Breast epithelium (tissue), 4 donors: ENCODE results near the gene TPX2. TPM values are rescaled to one million over a fixed set of nuclear protein-coding genes. Genes with fewer than 3 reads are reported as not detected.

Experiments
- DNase-seq, 2 donors: peaks; one replicate each; pipeline ENCODE4 v3.0.0-alpha.2; 2019; ENCODE audit warnings: low spot score in 2 of 2
- H3K27ac ChIP-seq, 2 donors: fragments of 200-600 bp; sonication (generic) in 1 of 2; one replicate each; pipeline ENCODE4 v1.5.1; 2016 to 2019; ENCODE audit warnings: mild to moderate bottlenecking in 1 of 2
- H3K27me3 ChIP-seq, 2 donors: fragments of 200-600 bp; sonication (generic) in 1 of 2; one replicate each; pipeline versions ENCODE4 v1.5.1 to v1.6.0; 2017 to 2019; ENCODE audit warnings: control low read depth in 1 of 2, mild to moderate bottlenecking in 1 of 2
- H3K36me3 ChIP-seq: fragments of 200-600 bp; one replicate; pipeline ENCODE4 v1.5.1; 2019
- H3K4me1 ChIP-seq, 2 donors: fragments of 200-600 bp; sonication (generic); one replicate each; pipeline ENCODE4 v1.5.1; 2016 to 2019; ENCODE audit warnings: control low read depth in 1 of 2
- H3K4me3 ChIP-seq, 3 donors: fragments of 200-600 bp; sonication (generic); 1 replicate in 2 of 3; 2 replicates in 1 of 3; pipeline ENCODE4 v1.5.1; 2016 to 2019; ENCODE audit warnings: mild to moderate bottlenecking in 3 of 3, moderate library complexity in 2 of 3
- H3K9me3 ChIP-seq, 2 donors: fragments of 200-600 bp; sonication (generic) in 1 of 2; one replicate each; pipeline ENCODE4 v1.5.1; 2016 to 2019; ENCODE audit warnings: control low read depth in 1 of 2
- POLR2A ChIP-seq: fragments of 450-650 bp; IDR thresholded peaks from one replicate; pipeline ENCODE4 v1.6.1; 2016; ENCODE audit warnings: antibody characterized with exemption, mild to moderate bottlenecking, moderate library complexity
- POLR2AphosphoS5 ChIP-seq, 3 donors: sonication (generic); formaldehyde crosslinking; IDR thresholded peaks; one replicate each; pipeline ENCODE4 v1.6.1; 2017; ENCODE audit warnings: antibody characterized with exemption in 3 of 3
- intact Hi-C: fragments of 100-400 bp; cut with DNase I; formaldehyde crosslinking; loops from one replicate; pipeline ENCODE4 v1.15.1; 2023; ENCODE audit warnings: low total_unique reads
- total RNA-seq, 3 donors: library from RNA; depleted of rRNA; stranded (reverse); fragments of >200 nt; gene quantifications; one replicate each; pipeline ENCODE4 v1.1.0, GENCODE V29; 2016
- TF ChIP-seq, protein P1 (sequence below), 3 donors: fragments of 450-650 bp; IDR thresholded peaks; one replicate each; pipeline ENCODE4 v1.5.1; 2016 to 2017; ENCODE audit warnings: antibody characterized with exemption in 3 of 3, mild to moderate bottlenecking in 3 of 3, moderate library complexity in 3 of 3

TPX2 gene
- total RNA-seq, 3 donors from 2014 or later, result 0.33 to 3.8 (median 0.73) TPM

DNA sequence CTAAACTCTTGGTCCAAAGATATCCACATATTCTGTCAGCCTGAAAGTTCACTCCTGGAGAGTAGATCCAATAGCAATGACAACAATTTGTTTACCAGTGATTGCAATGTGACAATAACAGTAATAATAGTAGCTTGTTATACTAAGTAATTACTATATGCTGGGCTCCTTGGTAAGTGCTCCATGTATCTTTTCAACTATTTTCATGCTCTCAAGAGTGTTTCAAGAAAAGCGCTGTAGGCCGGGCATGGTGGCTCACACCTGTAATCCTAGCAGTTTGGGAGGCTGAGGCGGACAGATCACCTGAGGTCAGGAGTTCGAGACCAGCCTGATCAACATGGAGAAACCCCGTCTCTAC, 31.9 kb upstream of the TPX2 start:
- Histone ChIP-seq H3K9me3 (no peaks in the 10 kb centered on the region), H3K27ac (peak overlapping the region; percentile 100), H3K27me3 (no peaks in the 10 kb centered on the region), H3K4me3 (no peak overlapping the region), H3K36me3 (no peaks in the 10 kb centered on the region), H3K4me1 (peaks cover 19 to 44% of the 10 kb centered on the region in 2 donors)
- TF ChIP-seq POLR2A (no peak), POLR2AphosphoS5 (IDR thresholded peaks at IDR 0.05) (no peak)
- TF ChIP-seq, protein P1, sequence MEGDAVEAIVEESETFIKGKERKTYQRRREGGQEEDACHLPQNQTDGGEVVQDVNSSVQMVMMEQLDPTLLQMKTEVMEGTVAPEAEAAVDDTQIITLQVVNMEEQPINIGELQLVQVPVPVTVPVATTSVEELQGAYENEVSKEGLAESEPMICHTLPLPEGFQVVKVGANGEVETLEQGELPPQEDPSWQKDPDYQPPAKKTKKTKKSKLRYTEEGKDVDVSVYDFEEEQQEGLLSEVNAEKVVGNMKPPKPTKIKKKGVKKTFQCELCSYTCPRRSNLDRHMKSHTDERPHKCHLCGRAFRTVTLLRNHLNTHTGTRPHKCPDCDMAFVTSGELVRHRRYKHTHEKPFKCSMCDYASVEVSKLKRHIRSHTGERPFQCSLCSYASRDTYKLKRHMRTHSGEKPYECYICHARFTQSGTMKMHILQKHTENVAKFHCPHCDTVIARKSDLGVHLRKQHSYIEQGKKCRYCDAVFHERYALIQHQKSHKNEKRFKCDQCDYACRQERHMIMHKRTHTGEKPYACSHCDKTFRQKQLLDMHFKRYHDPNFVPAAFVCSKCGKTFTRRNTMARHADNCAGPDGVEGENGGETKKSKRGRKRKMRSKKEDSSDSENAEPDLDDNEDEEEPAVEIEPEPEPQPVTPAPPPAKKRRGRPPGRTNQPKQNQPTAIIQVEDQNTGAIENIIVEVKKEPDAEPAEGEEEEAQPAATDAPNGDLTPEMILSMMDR (IDR thresholded peaks at IDR 0.05), result no peak
- intact Hi-C loops, result no loop called here
- no peak for DNase-seq

DNA sequence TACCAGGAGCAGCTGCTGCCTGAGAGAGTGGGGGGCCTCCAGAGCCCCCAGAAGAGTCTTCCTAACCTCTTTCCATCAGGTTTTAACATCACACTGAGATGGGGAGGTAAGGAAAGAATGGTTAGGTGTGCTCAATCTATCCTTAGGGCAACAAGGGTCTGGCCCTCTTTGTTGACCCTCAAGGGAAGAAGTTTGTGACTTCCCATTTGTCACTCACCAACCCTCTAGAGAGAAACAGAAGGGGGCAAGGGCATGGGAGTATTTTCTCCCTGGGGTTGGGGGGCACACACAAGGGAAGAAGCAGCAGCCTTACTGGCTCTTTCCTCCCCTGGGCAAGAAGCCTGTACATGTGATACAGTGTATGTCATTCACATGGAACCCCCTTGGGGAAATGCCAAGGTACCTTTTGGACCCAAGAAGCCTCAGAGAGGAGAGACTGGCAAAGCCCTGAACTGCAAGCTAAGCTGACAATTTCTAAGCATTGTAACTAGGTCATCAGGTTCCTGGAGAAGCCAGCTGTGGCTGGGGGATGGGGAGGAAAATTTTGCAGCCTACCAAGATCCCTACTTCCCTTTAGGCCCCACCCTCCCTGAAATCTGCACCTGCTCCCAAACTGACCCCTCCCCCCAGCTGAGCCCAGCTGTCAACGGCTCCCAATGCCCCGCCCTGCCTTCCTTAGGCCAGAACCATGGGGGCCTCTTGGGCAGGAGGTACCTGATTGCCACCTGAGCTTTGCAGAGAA, 30.9 kb upstream of the TPX2 start:
- peak in 1 of 2 donors; percentile 54 for DNase-seq
- Histone ChIP-seq H3K9me3 (no peaks in the 10 kb centered on the region), H3K27me3 (no peaks in the 10 kb centered on the region), H3K27ac (peak overlapping the region; percentile 100), H3K4me3 (no peak overlapping the region), H3K4me1 (peaks cover 25 to 52% of the 10 kb centered on the region in 2 donors), H3K36me3 (no peaks in the 10 kb centered on the region)
- intact Hi-C loops, result no loop called here
- no peak for TF ChIP-seq POLR2A
- TF ChIP-seq, protein P1 (IDR thresholded peaks at IDR 0.05), result no peak
- TF ChIP-seq POLR2AphosphoS5 (IDR thresholded peaks at IDR 0.05), result peak in 1 of 3 donors; percentile 30

GRCh38 chr20:31708736-31709534, 30.2 kb upstream of the TPX2 start:
- intact Hi-C loops, result no loop called here
- no peaks in the 10 kb centered on the region for H3K9me3 ChIP-seq
- peak overlapping the region; percentile 100 for H3K27ac ChIP-seq
- H3K4me1 ChIP-seq, result peaks cover 25 to 59% of the 10 kb centered on the region in 2 donors
- no peaks in the 10 kb centered on the region for H3K36me3 ChIP-seq
- TF ChIP-seq, protein P1 (IDR thresholded peaks at IDR 0.05), result no peak
- TF ChIP-seq POLR2AphosphoS5 (IDR thresholded peaks at IDR 0.05), result no peak
- TF ChIP-seq POLR2A, result no peak
- no peak for DNase-seq
- H3K4me3 ChIP-seq, result no peak overlapping the region
- H3K27me3 ChIP-seq, result no peaks in the 10 kb centered on the region

DNA sequence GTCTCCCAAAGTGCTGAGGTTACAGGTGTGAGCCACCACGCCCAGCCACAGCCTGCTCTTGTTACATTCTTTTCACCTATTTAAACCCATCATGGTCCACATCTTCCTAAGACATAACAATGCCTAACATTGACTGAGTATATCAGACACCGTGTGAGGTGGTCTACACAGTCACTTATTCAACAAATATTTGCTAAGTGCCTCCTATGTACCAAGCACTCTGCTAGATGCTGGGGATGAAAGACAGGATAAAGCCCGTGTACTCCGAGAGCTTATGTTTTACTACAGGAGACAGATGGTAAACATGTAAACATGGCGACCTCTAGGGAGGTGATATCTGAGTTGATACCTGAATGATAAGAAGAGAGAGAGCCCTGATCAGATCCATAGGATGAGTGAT, 29.2 kb upstream of the TPX2 start:
- TF ChIP-seq, protein P1 (IDR thresholded peaks at IDR 0.05), result no peak
- TF ChIP-seq POLR2A (no peak), POLR2AphosphoS5 (IDR thresholded peaks at IDR 0.05) (no peak)
- Histone ChIP-seq H3K36me3 (no peaks in the 10 kb centered on the region), H3K4me3 (no peak overlapping the region), H3K27ac (peak overlapping the region; percentile 100), H3K9me3 (no peaks in the 10 kb centered on the region), H3K4me1 (peaks cover 23 to 55% of the 10 kb centered on the region in 2 donors), H3K27me3 (no peaks in the 10 kb centered on the region)
- intact Hi-C loops, result no loop called here
- no peak for DNase-seq
